Measurements from ENCODE around the gene ENGASE.
A peak's percentile ranks its signal among the peaks of the same experiment; 100 is the strongest.

Gene ENGASE

GRCh38 chr17:79075861-79076406 lies 1.3 kb downstream of the ENGASE start:
- Mint-ChIP-seq H3K4me3 (peak overlapping the region; percentile 90), H3K36me3 (ENCODE audit: low read depth) (peaks cover 11% of the 10 kb centered on the region), H3K27me3 (ENCODE audit: low read depth) (no peaks in the 10 kb centered on the region), H3K9me3 (no peaks in the 10 kb centered on the region), H3K4me1 (ENCODE audit: low read depth) (peaks cover 9% of the 10 kb centered on the region), H3K27ac (peak overlapping the region; percentile 81)

- Mint-ChIP-seq H3K36me3 (ENCODE audit: low read depth) (peaks cover 13% of the 10 kb centered on the region), H3K27ac (no peak overlapping the region), H3K4me3 (no peak overlapping the region), H3K4me1 (ENCODE audit: low read depth) (peaks cover 9% of the 10 kb centered on the region), H3K27me3 (ENCODE audit: low read depth) (no peaks in the 10 kb centered on the region), H3K9me3 (no peaks in the 10 kb centered on the region)
These were observed 3.0 kb downstream of the ENGASE start for GRCh38 chr17:79077587-79077986.

GRCh38 chr17:79078476-79079190 lies 4.0 kb downstream of the ENGASE start:
- Mint-ChIP-seq H3K4me1 (ENCODE audit: low read depth) (peaks cover 9% of the 10 kb centered on the region), H3K36me3 (ENCODE audit: low read depth) (peaks cover 13% of the 10 kb centered on the region), H3K27me3 (ENCODE audit: low read depth) (no peaks in the 10 kb centered on the region), H3K4me3 (no peak overlapping the region), H3K9me3 (no peaks in the 10 kb centered on the region), H3K27ac (no peak overlapping the region)

GRCh38 chr17:79079421-79080200 lies 5.0 kb downstream of the ENGASE start:
- no peak overlapping the region for H3K4me3 Mint-ChIP-seq
- no peaks in the 10 kb centered on the region for H3K9me3 Mint-ChIP-seq
- H3K36me3 Mint-ChIP-seq (ENCODE audit: low read depth) = peaks cover 13% of the 10 kb centered on the region
- H3K4me1 Mint-ChIP-seq (ENCODE audit: low read depth) = peaks cover 5% of the 10 kb centered on the region
- H3K27ac Mint-ChIP-seq = no peak overlapping the region
- H3K27me3 Mint-ChIP-seq (ENCODE audit: low read depth) = no peaks in the 10 kb centered on the region

GRCh38 chr17:79080349-79080748 lies 5.7 kb downstream of the ENGASE start:
- H3K36me3 Mint-ChIP-seq (ENCODE audit: low read depth) = peaks cover 13% of the 10 kb centered on the region
- peaks cover 4% of the 10 kb centered on the region for H3K4me1 Mint-ChIP-seq (ENCODE audit: low read depth)
- no peak overlapping the region for H3K4me3 Mint-ChIP-seq
- no peaks in the 10 kb centered on the region for H3K9me3 Mint-ChIP-seq
- no peaks in the 10 kb centered on the region for H3K27me3 Mint-ChIP-seq (ENCODE audit: low read depth)
- no peak overlapping the region for H3K27ac Mint-ChIP-seq

GRCh38 chr17:79080761-79081290 lies 6.2 kb downstream of the ENGASE start:
- Mint-ChIP-seq H3K9me3 (no peaks in the 10 kb centered on the region), H3K27me3 (ENCODE audit: low read depth) (no peaks in the 10 kb centered on the region), H3K36me3 (ENCODE audit: low read depth) (peaks cover 13% of the 10 kb centered on the region), H3K27ac (no peak overlapping the region), H3K4me3 (no peak overlapping the region), H3K4me1 (ENCODE audit: low read depth) (no peaks in the 10 kb centered on the region)

GRCh38 chr17:79081571-79082276 lies 7.1 kb downstream of the ENGASE start:
- H3K9me3 Mint-ChIP-seq = no peaks in the 10 kb centered on the region
- H3K27me3 Mint-ChIP-seq (ENCODE audit: low read depth) = no peaks in the 10 kb centered on the region
- H3K36me3 Mint-ChIP-seq (ENCODE audit: low read depth) = peaks cover 13% of the 10 kb centered on the region
- no peak overlapping the region for H3K4me3 Mint-ChIP-seq
- no peak overlapping the region for H3K27ac Mint-ChIP-seq
- no peaks in the 10 kb centered on the region for H3K4me1 Mint-ChIP-seq (ENCODE audit: low read depth)

- Mint-ChIP-seq H3K4me1 (ENCODE audit: low read depth) (no peaks in the 10 kb centered on the region), H3K27ac (no peak overlapping the region), H3K9me3 (no peaks in the 10 kb centered on the region), H3K36me3 (ENCODE audit: low read depth) (peaks cover 13% of the 10 kb centered on the region), H3K4me3 (no peak overlapping the region), H3K27me3 (ENCODE audit: low read depth) (no peaks in the 10 kb centered on the region)
These were observed 7.9 kb downstream of the ENGASE start for GRCh38 chr17:79082311-79083190.

- Mint-ChIP-seq H3K4me3 (no peak overlapping the region), H3K36me3 (ENCODE audit: low read depth) (peaks cover 13% of the 10 kb centered on the region), H3K4me1 (ENCODE audit: low read depth) (no peaks in the 10 kb centered on the region), H3K9me3 (no peaks in the 10 kb centered on the region), H3K27me3 (ENCODE audit: low read depth) (no peaks in the 10 kb centered on the region), H3K27ac (no peak overlapping the region)
These were observed 8.8 kb downstream of the ENGASE start for GRCh38 chr17:79083191-79083971.

GRCh38 chr17:79084291-79085153 lies 9.9 kb downstream of the ENGASE start:
- H3K27me3 Mint-ChIP-seq (ENCODE audit: low read depth) = no peaks in the 10 kb centered on the region
- peaks cover 10% of the 10 kb centered on the region for H3K36me3 Mint-ChIP-seq (ENCODE audit: low read depth)
- H3K9me3 Mint-ChIP-seq = no peaks in the 10 kb centered on the region
- no peak overlapping the region for H3K4me3 Mint-ChIP-seq
- no peaks in the 10 kb centered on the region for H3K4me1 Mint-ChIP-seq (ENCODE audit: low read depth)
- H3K27ac Mint-ChIP-seq = no peak overlapping the region

- H3K9me3 Mint-ChIP-seq = no peaks in the 10 kb centered on the region
- H3K4me3 Mint-ChIP-seq = no peak overlapping the region
These were observed 10.7 kb downstream of the ENGASE start for GRCh38 chr17:79085154-79085920.

More at GRCh38 chr17:79085154-79085920, 10.7 kb downstream of the ENGASE start:
- peaks cover 7% of the 10 kb centered on the region for H3K36me3 Mint-ChIP-seq (ENCODE audit: low read depth)
- no peaks in the 10 kb centered on the region for H3K27me3 Mint-ChIP-seq (ENCODE audit: low read depth)
- H3K27ac Mint-ChIP-seq = no peak overlapping the region
- no peaks in the 10 kb centered on the region for H3K4me1 Mint-ChIP-seq (ENCODE audit: low read depth)

Measured in T-helper 1 cell treated with Interleukin-12 subunit alpha and Interleukin-12 subunit beta and Interleukin-4 antibody, amounts not matched to agents 30 μg/mL and 1 μg/mL, for 36 hours (primary cell).